ENCODE results near the gene CNNM4. TPM values are rescaled to one million over a fixed set of nuclear protein-coding genes. Genes with fewer than 3 reads are reported as not detected.

The CNNM4 gene
- total and polyA plus RNA-seq, 10 donors, result 1.5 to 14.4 (median 7.8) TPM

DNA sequence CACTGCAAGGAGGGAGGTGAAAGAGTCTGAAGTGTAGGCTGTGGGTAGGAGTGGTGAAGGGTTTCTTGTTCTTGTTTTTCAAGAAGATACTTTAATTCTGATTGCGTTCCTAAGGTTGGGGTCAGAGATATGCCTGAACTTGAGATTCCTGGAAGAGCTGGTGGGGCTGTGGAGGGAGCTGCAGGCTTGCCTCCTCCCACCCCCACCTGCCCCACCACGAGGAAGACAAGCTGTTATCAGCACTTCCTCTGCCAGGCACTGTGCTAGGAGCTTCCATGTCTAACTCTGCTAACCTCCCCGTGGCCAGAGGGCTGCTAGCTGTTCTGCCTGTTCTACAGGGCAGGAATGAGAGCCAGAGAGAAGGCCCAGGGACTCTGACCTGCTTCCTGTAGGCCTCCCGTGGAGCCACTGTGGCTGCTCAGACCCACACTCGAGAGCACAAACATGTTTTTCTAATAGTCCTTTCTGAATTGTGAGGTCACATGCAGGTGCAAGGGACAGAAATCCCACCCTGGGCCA, 69.4 kb downstream of the CNNM4 start:
- TF ChIP-seq POLR2AphosphoS5 (IDR thresholded peaks at IDR 0.05) (no peak), POLR2A (IDR thresholded peaks at IDR 0.05) (no peak)
- TF ChIP-seq, protein P1, sequence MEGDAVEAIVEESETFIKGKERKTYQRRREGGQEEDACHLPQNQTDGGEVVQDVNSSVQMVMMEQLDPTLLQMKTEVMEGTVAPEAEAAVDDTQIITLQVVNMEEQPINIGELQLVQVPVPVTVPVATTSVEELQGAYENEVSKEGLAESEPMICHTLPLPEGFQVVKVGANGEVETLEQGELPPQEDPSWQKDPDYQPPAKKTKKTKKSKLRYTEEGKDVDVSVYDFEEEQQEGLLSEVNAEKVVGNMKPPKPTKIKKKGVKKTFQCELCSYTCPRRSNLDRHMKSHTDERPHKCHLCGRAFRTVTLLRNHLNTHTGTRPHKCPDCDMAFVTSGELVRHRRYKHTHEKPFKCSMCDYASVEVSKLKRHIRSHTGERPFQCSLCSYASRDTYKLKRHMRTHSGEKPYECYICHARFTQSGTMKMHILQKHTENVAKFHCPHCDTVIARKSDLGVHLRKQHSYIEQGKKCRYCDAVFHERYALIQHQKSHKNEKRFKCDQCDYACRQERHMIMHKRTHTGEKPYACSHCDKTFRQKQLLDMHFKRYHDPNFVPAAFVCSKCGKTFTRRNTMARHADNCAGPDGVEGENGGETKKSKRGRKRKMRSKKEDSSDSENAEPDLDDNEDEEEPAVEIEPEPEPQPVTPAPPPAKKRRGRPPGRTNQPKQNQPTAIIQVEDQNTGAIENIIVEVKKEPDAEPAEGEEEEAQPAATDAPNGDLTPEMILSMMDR (IDR thresholded peaks at IDR 0.05 in 8 of 11, conservative IDR thresholded peaks at IDR 0.05 in 3 of 11), result no peak
- DNase-seq, result peak; percentile 64
- intact Hi-C loops (cut with DNase I; ENCODE audit: low total_unique reads), result no loop called here
- Histone ChIP-seq H3K27ac (peak overlapping the region in 1 of 8 donors; percentile 17), H3K9me3 (no peaks in the 10 kb centered on the region), H3K4me3 (no peak overlapping the region), H3K4me1 (peaks cover 0 to 23% (median 13%) of the 10 kb centered on the region in 6 donors), H3K36me3 (peaks cover 0 to 99% (median 84%) of the 10 kb centered on the region in 6 donors), H3K27me3 (replicated peaks in 1 of 7) (no peaks in the 10 kb centered on the region)
- 63 to 75% (median 68%) methylated on average over 5 of the region's 5 CpGs for WGBS, 5 donors

DNA sequence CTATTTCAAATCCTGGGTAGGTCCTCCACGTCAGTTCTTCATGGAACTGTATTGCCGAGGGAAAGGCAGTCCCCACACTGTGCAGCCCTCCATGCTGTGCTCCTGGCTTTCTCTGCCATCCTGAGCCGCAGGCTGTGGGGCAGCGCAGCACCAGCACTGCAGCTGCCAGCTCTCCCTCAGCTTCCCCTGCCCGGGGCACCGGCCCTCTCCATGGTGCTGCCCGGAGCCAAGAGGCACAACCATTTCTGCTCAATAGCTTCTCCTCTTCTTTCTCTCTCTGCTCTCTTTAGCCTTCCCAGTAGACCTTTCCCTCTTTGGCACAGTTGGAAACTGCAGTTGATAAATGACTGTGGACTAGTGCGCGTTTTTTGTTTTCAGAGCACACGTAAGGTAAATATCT, 71.0 kb downstream of the CNNM4 start:
- no peak for DNase-seq
- WGBS, 5 donors, result 79 to 92% (median 87%) methylated on average over 10 of the region's 10 CpGs
- Histone ChIP-seq H3K9me3 (no peaks in the 10 kb centered on the region), H3K27ac (peak overlapping the region in 5 of 8 donors; percentile 56 to 77 (median 66)), H3K4me3 (no peak overlapping the region), H3K36me3 (peaks cover 0 to 92% (median 71%) of the 10 kb centered on the region in 6 donors), H3K27me3 (replicated peaks in 1 of 7) (no peaks in the 10 kb centered on the region), H3K4me1 (peaks cover 0 to 23% (median 13%) of the 10 kb centered on the region in 6 donors)
- TF ChIP-seq POLR2AphosphoS5 (IDR thresholded peaks at IDR 0.05), result peak in 1 of 3 donors; percentile 27
- TF ChIP-seq POLR2A (IDR thresholded peaks at IDR 0.05), result no peak
- intact Hi-C loops (cut with DNase I; ENCODE audit: low total_unique reads), result no loop called here

DNA sequence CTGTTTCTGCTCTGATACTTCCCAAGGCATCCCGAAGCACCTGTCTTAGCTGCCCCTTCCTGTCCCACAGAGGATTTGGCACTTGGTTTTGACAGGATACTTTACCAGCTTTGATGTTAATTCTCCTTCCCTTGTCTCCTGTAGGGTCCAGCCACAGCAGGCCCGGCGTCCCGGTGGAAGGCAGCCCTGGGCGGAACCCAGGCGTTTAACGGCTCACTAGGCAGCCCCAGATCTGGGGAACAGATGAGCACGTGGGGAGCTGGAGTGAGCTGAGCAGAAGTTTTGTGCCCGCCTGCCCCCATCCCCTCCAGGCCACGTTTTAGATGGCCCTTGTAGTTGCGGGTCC, 71.7 kb downstream of the CNNM4 start:
- WGBS, 5 donors, result 85 to 89% (median 88%) methylated on average over 11 of the region's 11 CpGs
- Histone ChIP-seq H3K9me3 (no peaks in the 10 kb centered on the region), H3K4me1 (peaks cover 0 to 23% (median 13%) of the 10 kb centered on the region in 6 donors), H3K27me3 (replicated peaks in 1 of 7) (no peaks in the 10 kb centered on the region), H3K4me3 (no peak overlapping the region), H3K36me3 (peaks cover 0 to 90% (median 64%) of the 10 kb centered on the region in 6 donors), H3K27ac (peak overlapping the region; percentile 15 to 77 (median 60))
- intact Hi-C loops (cut with DNase I; ENCODE audit: low total_unique reads), result no loop called here
- TF ChIP-seq, protein P1 (IDR thresholded peaks at IDR 0.05 in 8 of 11, conservative IDR thresholded peaks at IDR 0.05 in 3 of 11), result no peak
- TF ChIP-seq POLR2A (IDR thresholded peaks at IDR 0.05), result no peak
- no peak for TF ChIP-seq POLR2AphosphoS5 (IDR thresholded peaks at IDR 0.05)
- peak; percentile 60 for DNase-seq

DNA sequence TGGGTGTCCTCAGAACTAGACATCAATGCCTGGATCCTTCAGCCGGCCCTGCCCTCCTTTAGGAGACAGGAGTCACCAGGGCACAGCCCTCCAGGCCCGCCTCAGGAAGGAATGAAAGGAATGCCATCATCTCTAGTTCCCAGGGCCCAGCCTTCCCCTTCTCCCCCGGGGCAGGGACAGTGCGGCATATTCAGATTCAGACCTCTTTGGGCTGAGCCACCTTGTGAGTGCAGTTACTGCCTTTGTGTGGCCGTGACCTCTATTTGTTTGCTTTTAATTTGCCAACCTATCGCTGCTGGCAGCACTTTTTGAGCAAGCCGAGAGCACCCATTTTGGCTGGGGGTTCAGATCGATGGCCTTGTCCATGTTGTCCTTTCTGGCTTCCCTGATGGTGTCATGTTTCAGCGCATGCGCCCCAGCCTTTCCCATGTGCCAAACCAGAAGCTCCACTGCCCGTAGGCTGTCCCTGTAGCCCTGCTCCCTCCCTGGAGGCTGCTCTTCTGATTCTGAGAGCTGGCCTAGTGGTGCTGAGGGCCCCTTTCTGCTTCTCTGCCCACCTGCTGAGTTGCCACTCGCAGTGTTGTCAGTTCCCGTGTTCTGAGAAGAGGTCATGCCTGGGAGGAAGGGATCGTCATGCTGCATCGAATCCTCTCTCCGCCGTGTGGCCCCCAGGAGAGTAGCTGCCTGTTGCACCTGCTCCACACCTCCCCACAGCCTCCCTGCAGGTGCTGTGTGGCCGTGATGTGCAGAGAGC, 72.2 kb downstream of the CNNM4 start:
- 46 to 77% (median 65%) methylated on average over 18 of the region's 18 CpGs for WGBS, 5 donors
- peaks cover 0 to 90% (median 60%) of the 10 kb centered on the region in 6 donors for H3K36me3 ChIP-seq
- no peak overlapping the region for H3K4me3 ChIP-seq

More for the DNA sequence above, 72.2 kb downstream of the CNNM4 start:
- intact Hi-C loops (cut with DNase I; ENCODE audit: low total_unique reads), result no loop called here
- no peaks in the 10 kb centered on the region for H3K27me3 ChIP-seq (replicated peaks in 1 of 7)
- peaks cover 0 to 23% (median 13%) of the 10 kb centered on the region in 6 donors for H3K4me1 ChIP-seq
- peak; percentile 85 for DNase-seq
- H3K27ac ChIP-seq, result peak overlapping the region; percentile 15 to 77 (median 60)
- TF ChIP-seq, protein P1 (IDR thresholded peaks at IDR 0.05 in 8 of 11, conservative IDR thresholded peaks at IDR 0.05 in 3 of 11), result no peak
- peak; percentile 58 to 74 (median 63) for TF ChIP-seq POLR2AphosphoS5 (IDR thresholded peaks at IDR 0.05)
- H3K9me3 ChIP-seq, result no peaks in the 10 kb centered on the region
